HCT116 (cell line): ENCODE measurements around the gene LURAP1L. TPM values are rescaled to one million over a fixed set of nuclear protein-coding genes. Genes with fewer than 3 reads are reported as not detected.

Source experiments
- ATAC-seq: fragments of 200-7000 bp; cut with Tn5 transposase; 2 replicates; pipeline ENCODE4 v1.9.1; 2020; ENCODE audit warnings: mild to moderate bottlenecking, moderate library complexity
- BruUV-seq: library from RNA; stranded (reverse); fragments of 400-500 nt; replicated peaks from 2 replicates; lab custom pipeline; 2021; lab: Mats Ljungman, UMichigan
- CTCF ChIA-PET: fragments of 300-600 bp; sonication (Branson Sonifier 250); formaldehyde crosslinking; loops from one replicate; lab custom pipeline; 2021; ENCODE audit warnings: antibody characterized with exemption; lab: Charles Lee
- POLR2A ChIA-PET: fragments of 300-600, 350-600 bp; sonication (Branson Sonifier 250); formaldehyde crosslinking; loops from one replicate; lab custom pipeline; 2021; ENCODE audit warnings: antibody characterized with exemption; lab: Charles Lee
- RAD21 ChIA-PET, 2 experiments: fragments of 300-600 bp; sonication (Branson Sonifier 250); formaldehyde crosslinking; loops; one replicate each; lab custom pipeline; 2023; ENCODE audit warnings: low total read pairs in 2 of 2; ENCODE audit not compliant: uncharacterized antibody in 2 of 2, unreplicated experiment in 2 of 2, low non-redundant PET in 1 of 2; lab: Charles Lee
- DNase-seq: peaks from one replicate; pipeline ENCODE4 v3.0.0-alpha.2; 2010; ENCODE audit warnings: low read depth, low spot score
- H2AFZ ChIP-seq: fragments of 200-600 bp; shearing (Covaris generic), sonication (generic); 2 replicates; pipeline ENCODE4 v1.6.1; 2017; ENCODE audit warnings: low read depth, mixed run types, mixed read lengths, antibody characterized with exemption, low read length; ENCODE audit not compliant: poor library complexity, severe bottlenecking
- H3K27ac ChIP-seq: 2 replicates; pipeline ENCODE4 v1.5.1; 2012; ENCODE audit warnings: low read depth, low read length
- H3K27me3 ChIP-seq: fragments of 200-600 bp; sonication (generic); 2 replicates; pipeline ENCODE4 v1.6.1; 2016; ENCODE audit warnings: mixed run types, low read length, mixed read lengths; ENCODE audit not compliant: insufficient read depth
- H3K36me3 ChIP-seq, 2 experiments: fragments of 200-500 bp in 1 of 2; fragments of 200-600 bp in 1 of 2; sonication (Bioruptor generic) in 1 of 2; sonication (generic) in 1 of 2; 2 replicates each; pipeline versions ENCODE4 v1.5.1 to v1.6.1; 2014 to 2016; ENCODE audit warnings: low read length in 2 of 2, inconsistent platforms in 1 of 2, mixed read lengths in 1 of 2, mixed run types in 1 of 2; ENCODE audit not compliant: insufficient read depth in 2 of 2, control insufficient read depth in 1 of 2
- H3K4me1 ChIP-seq, 2 experiments: fragments of 200-600 bp in 1 of 2; sonication (generic) in 1 of 2; 2 replicates each; pipeline versions ENCODE4 v1.5.1 to v1.6.1; 2012 to 2017; ENCODE audit warnings: low read length in 2 of 2, inconsistent platforms in 1 of 2, mild to moderate bottlenecking in 1 of 2, mixed read lengths in 1 of 2, mixed run types in 1 of 2, moderate library complexity in 1 of 2; ENCODE audit not compliant: insufficient read depth in 2 of 2, control insufficient read depth in 1 of 2
- H3K4me2 ChIP-seq: fragments of 200-600 bp; sonication (generic); 2 replicates; pipeline ENCODE4 v1.6.1; 2017; ENCODE audit warnings: mixed run types, low read length, mixed read lengths
- H3K4me3 ChIP-seq, 2 experiments: fragments of 200-600 bp in 1 of 2; sonication (generic) in 1 of 2; replicated peaks in 1 of 2; 2 replicates each; pipeline ENCODE4 v1.5.1; 2011 to 2016; ENCODE audit warnings: low read length in 2 of 2, control low read depth in 1 of 2, low read depth in 1 of 2, mild to moderate bottlenecking in 1 of 2, mixed read lengths in 1 of 2, mixed run types in 1 of 2
- H3K79me2 ChIP-seq: fragments of 200-600 bp; sonication (generic); 2 replicates; pipeline ENCODE4 v1.6.1; 2017; ENCODE audit warnings: mild to moderate bottlenecking, mixed run types, low read length, moderate library complexity, mixed read lengths; ENCODE audit not compliant: insufficient read depth
- H3K9ac ChIP-seq: fragments of 200-600 bp; sonication (generic); 2 replicates; pipeline ENCODE4 v1.6.1; 2016; ENCODE audit warnings: low read length, mixed read lengths
- H3K9me2 ChIP-seq: fragments of 200-600 bp; sonication (generic), shearing (Covaris generic); 2 replicates; pipeline ENCODE4 v1.6.1; 2017; ENCODE audit warnings: mixed run types, mild to moderate bottlenecking, moderate library complexity; ENCODE audit not compliant: insufficient read depth
- H3K9me3 ChIP-seq, 2 experiments: fragments of 200-500 bp in 1 of 2; fragments of 200-600 bp in 1 of 2; sonication (Bioruptor generic) in 1 of 2; sonication (generic) in 1 of 2; 2 replicates each; pipeline ENCODE4 v1.6.1; 2014 to 2017; ENCODE audit warnings: low read length in 2 of 2, mixed read lengths in 2 of 2, inconsistent platforms in 1 of 2, low read depth in 1 of 2, mild to moderate bottlenecking in 1 of 2, mixed run types in 1 of 2, moderate library complexity in 1 of 2; ENCODE audit not compliant: control insufficient read depth in 1 of 2, insufficient read depth in 1 of 2
- H4K20me1 ChIP-seq: fragments of 200-600 bp; sonication (generic), shearing (Covaris generic); 2 replicates; pipeline ENCODE4 v1.6.1; 2017; ENCODE audit warnings: mixed run types, mild to moderate bottlenecking, moderate library complexity; ENCODE audit not compliant: insufficient read depth
- EGR1 ChIP-seq: IDR thresholded peaks from 2 replicates; pipeline ENCODE4 v1.6.1; 2012; ENCODE audit warnings: low read depth
- ELF1 ChIP-seq: IDR thresholded peaks from 2 replicates; pipeline ENCODE4 v1.6.1; 2012; ENCODE audit warnings: low read depth, borderline replicate concordance
- EZH2phosphoT487 ChIP-seq: fragments of 200-600 bp; IDR thresholded peaks from 2 replicates; pipeline ENCODE4 v1.6.1; 2018; ENCODE audit warnings: antibody characterized with exemption, borderline replicate concordance
- FOSL1 ChIP-seq: IDR thresholded peaks from 2 replicates; pipeline ENCODE4 v1.6.1; 2012; ENCODE audit warnings: low read depth
- JUND ChIP-seq: IDR thresholded peaks from 2 replicates; pipeline ENCODE4 v1.6.1; 2012
- RAD21 ChIP-seq: IDR thresholded peaks from 2 replicates; pipeline ENCODE4 v1.6.1; 2012; ENCODE audit warnings: low read depth, mild to moderate bottlenecking
- SRF ChIP-seq: IDR thresholded peaks from 2 replicates; pipeline ENCODE4 v1.6.1; 2012; ENCODE audit warnings: low read depth
- TCF7L2 ChIP-seq: IDR thresholded peaks from 2 replicates; pipeline ENCODE4 v1.7.0; 2011; ENCODE audit warnings: borderline replicate concordance, inconsistent platforms; ENCODE audit not compliant: insufficient read depth, insufficient read length; ENCODE audit errors: extremely low read depth
- ZBTB33 ChIP-seq: IDR thresholded peaks from 2 replicates; pipeline ENCODE4 v1.6.1; 2011; ENCODE audit warnings: mild to moderate bottlenecking, low read length, moderate library complexity; ENCODE audit not compliant: insufficient replicate concordance; ENCODE audit errors: extremely low read depth
- ZNF274 ChIP-seq: fragments of 200-500 bp; sonication (Bioruptor generic); IDR thresholded peaks from 2 replicates; pipeline ENCODE4 v1.6.1; 2014; ENCODE audit warnings: mild to moderate bottlenecking, low read depth, low read length, inconsistent platforms
- intact Hi-C: fragments of 100-400 bp; cut with micrococcal nuclease; formaldehyde crosslinking; loops from 2 replicates; pipeline ENCODE4 v1.10.0; 2022
- total RNA-seq: library from RNA; stranded (reverse); gene quantifications from one replicate; pipeline ENCODE4 v1.2.1, GENCODE V29; 2021; ENCODE audit not compliant: unreplicated experiment

Gene LURAP1L
- total RNA-seq, 1 experiment from 2014 or later, result 13.3 TPM

- intact Hi-C loops, result no loop called here
- no peaks in the 10 kb centered on the region for H3K27me3 ChIP-seq
- H4K20me1 ChIP-seq, result no peaks in the 10 kb centered on the region
- ATAC-seq, result no peak
- no peaks in the 10 kb centered on the region for H3K36me3 ChIP-seq
- H3K9me3 ChIP-seq, result no peaks in the 10 kb centered on the region
- TF ChIP-seq RAD21, result no peak
- no peak for TF ChIP-seq ZNF274
- TF ChIP-seq JUND, result no peak
- no peak for TF ChIP-seq EGR1
- no peak for TF ChIP-seq ZBTB33
- no peak for TF ChIP-seq FOSL1
- no peak for TF ChIP-seq TCF7L2
- TF ChIP-seq EZH2phosphoT487, result no peak
- TF ChIP-seq ELF1, result no peak
- no peak for TF ChIP-seq SRF
- TF ChIP-seq, all 23 proteins: peak for 0
- H3K27ac ChIP-seq, result no peak overlapping the region
- ChIA-PET CTCF (interaction anchor here (6.2 kb wide), 1 partner anchor 158 kb away, joined by 47 read pairs; no protein-coding TSS in a partner anchor), POLR2A (interaction anchor here (1.2 kb wide), 2 partner anchors 50 to 58 kb away, joined by 3 read pairs; no protein-coding TSS in a partner anchor), RAD21 (interaction anchor here in 1 of 2 experiments (0.6 kb wide), 1 partner anchor 152 kb away, joined by 3 read pairs; no protein-coding TSS in a partner anchor)
- H2AFZ ChIP-seq, result no peak overlapping the region
- H3K4me2 ChIP-seq, result no peak overlapping the region
- H3K9ac ChIP-seq, result no peak overlapping the region
- BruUV-seq, result no TSS peak
- H3K4me1 ChIP-seq, result no peaks in the 10 kb centered on the region
- H3K79me2 ChIP-seq, result no peaks in the 10 kb centered on the region
- H3K4me3 ChIP-seq, result no peak overlapping the region
- no peaks in the 10 kb centered on the region; the same call in 1 of the 2 replicates for H3K9me2 ChIP-seq
- no peak for DNase-seq
These were observed 48.0 kb upstream of the LURAP1L start for GRCh38 chr9:12726795-12727194.
